Spleen (tissue), 7 donors: Measurements from ENCODE around the gene STARD9.

Experiments
- POLR2A ChIP-seq, 3 donors: fragments of 450-650 bp; IDR thresholded peaks; one replicate each; pipeline ENCODE4 v1.5.1; 2017; ENCODE audit warnings: antibody characterized with exemption in 3 of 3, mild to moderate bottlenecking in 1 of 3
- POLR2AphosphoS5 ChIP-seq, 3 donors: sonication (generic); formaldehyde crosslinking; IDR thresholded peaks; one replicate each; pipeline ENCODE4 v1.5.1; 2017; ENCODE audit warnings: antibody characterized with exemption in 3 of 3
- TF ChIP-seq, protein P1 (sequence below), 11 experiments: fragments of 200-600 bp in 7 of 11; fragments of 450-650 bp in 4 of 11; sonication (generic) in 4 of 11; IDR thresholded peaks in 8 of 11; conservative IDR thresholded peaks in 3 of 11; 1 replicate in 7 of 11; 2 replicates in 4 of 11; pipeline versions ENCODE4 v1.4.0 to v1.8.0; 2016 to 2021; ENCODE audit warnings: antibody characterized with exemption in 11 of 11, inconsistent platforms in 4 of 11, mild to moderate bottlenecking in 1 of 11
- donor health status: DM: no; HTN: no; CAD: no; lungs with moderate emphysema.
- donor health status: DM: no; HTN: no; CAD: no.
- donor health status: DM: no; HTN: no; CAD: no.

DNA sequence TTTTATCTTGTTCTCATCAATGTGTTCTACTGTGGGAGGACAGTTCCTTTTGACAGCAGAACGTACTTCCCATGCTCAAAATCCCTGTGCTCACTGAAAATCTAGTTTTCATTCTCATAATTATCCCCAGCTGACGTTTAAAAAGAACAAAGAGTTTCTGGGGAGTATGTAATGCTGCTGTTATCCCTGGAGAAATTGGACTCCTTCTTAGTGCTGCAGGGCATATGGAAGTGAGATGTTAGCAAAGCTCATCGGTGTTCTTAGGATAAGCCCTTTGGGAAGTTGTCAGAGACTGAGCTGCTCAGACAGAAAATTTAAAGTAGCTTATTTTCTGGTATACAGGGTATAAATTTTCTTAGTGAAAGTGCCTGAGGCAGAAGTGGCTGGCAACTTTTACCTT, 95.0 kb downstream of the STARD9 start:
- TF ChIP-seq, protein P1, sequence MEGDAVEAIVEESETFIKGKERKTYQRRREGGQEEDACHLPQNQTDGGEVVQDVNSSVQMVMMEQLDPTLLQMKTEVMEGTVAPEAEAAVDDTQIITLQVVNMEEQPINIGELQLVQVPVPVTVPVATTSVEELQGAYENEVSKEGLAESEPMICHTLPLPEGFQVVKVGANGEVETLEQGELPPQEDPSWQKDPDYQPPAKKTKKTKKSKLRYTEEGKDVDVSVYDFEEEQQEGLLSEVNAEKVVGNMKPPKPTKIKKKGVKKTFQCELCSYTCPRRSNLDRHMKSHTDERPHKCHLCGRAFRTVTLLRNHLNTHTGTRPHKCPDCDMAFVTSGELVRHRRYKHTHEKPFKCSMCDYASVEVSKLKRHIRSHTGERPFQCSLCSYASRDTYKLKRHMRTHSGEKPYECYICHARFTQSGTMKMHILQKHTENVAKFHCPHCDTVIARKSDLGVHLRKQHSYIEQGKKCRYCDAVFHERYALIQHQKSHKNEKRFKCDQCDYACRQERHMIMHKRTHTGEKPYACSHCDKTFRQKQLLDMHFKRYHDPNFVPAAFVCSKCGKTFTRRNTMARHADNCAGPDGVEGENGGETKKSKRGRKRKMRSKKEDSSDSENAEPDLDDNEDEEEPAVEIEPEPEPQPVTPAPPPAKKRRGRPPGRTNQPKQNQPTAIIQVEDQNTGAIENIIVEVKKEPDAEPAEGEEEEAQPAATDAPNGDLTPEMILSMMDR (IDR thresholded peaks at IDR 0.05 in 8 of 11, conservative IDR thresholded peaks at IDR 0.05 in 3 of 11) = no peak
- TF ChIP-seq POLR2A (IDR thresholded peaks at IDR 0.05) = no peak
- TF ChIP-seq POLR2AphosphoS5 (IDR thresholded peaks at IDR 0.05) = no peak
